NCI-H2227 (cell line): ENCODE measurements around the gene REM1.

Experiments
- DNase-seq: peaks from one replicate; lab custom pipeline; 2025; ENCODE audit not compliant: unreplicated experiment; lab: John Stamatoyannopoulos, UW

Gene REM1

GRCh38 chr20:31522731-31523130 lies 47.6 kb downstream of the REM1 start:
- DNase-seq = no peak

- no peak for DNase-seq
Measured at GRCh38 chr20:31523361-31524283, 48.5 kb downstream of the REM1 start.

GRCh38 chr20:31527266-31527665 lies 52.2 kb downstream of the REM1 start:
- no peak for DNase-seq
